ENCODE data around the gene ECEL1. TPM values are rescaled to one million over a fixed set of nuclear protein-coding genes. Genes with fewer than 3 reads are reported as not detected.
A peak's percentile ranks its signal among the peaks of the same experiment; 100 is the strongest.
"Not testable (repeated sequence)": the region's sequence is repeated elsewhere in the genome, so short reads cannot be mapped to it uniquely, and the experiment has no call there.

Gene ECEL1
- total RNA-seq, 1 experiment from 2014 or later: 23.3 TPM

GRCh38 chr2:232443669-232444408, 43.8 kb downstream of the ECEL1 start:
- ATAC-seq; H3K9me3 Mint-ChIP-seq; H3K27ac Mint-ChIP-seq; H3K4me1 Mint-ChIP-seq; H3K27me3 Mint-ChIP-seq (ENCODE audit: low read depth); H3K36me3 Mint-ChIP-seq; POLR2A ChIA-PET; H3K4me3 Mint-ChIP-seq; DNase-seq (ENCODE audit: low spot score): not testable (repeated sequence)
- 0 out of 2 replicates have a peak, but pooled peaks have one; percentile 6 for TF ChIP-seq MAX (CRISPR knock-in tag; IDR thresholded peaks at IDR 0.05)
- CTCF ChIA-PET: interaction anchor here (0.7 to 2.0 kb wide), 11 partner anchors 17 to 107 kb away, joined by 3 to 42 read pairs (median 4); partner anchors contain the start of genes CHRND and PRSS56

GRCh38 chr2:232443047-232443446, 44.6 kb downstream of the ECEL1 start:
- H3K9me3 Mint-ChIP-seq; H3K4me1 Mint-ChIP-seq; POLR2A ChIA-PET; H3K27me3 Mint-ChIP-seq (ENCODE audit: low read depth); H3K27ac Mint-ChIP-seq; DNase-seq (ENCODE audit: low spot score); ATAC-seq; H3K36me3 Mint-ChIP-seq; H3K4me3 Mint-ChIP-seq: not testable (repeated sequence)
- CTCF ChIA-PET: interaction anchor here (0.9 kb wide), 1 partner anchor 77 kb away, joined by 3 read pairs; no protein-coding TSS in a partner anchor

GRCh38 chr2:232442431-232442830, 45.2 kb downstream of the ECEL1 start:
- H3K36me3 Mint-ChIP-seq; H3K4me3 Mint-ChIP-seq; H3K27me3 Mint-ChIP-seq (ENCODE audit: low read depth); H3K9me3 Mint-ChIP-seq; POLR2A ChIA-PET; H3K27ac Mint-ChIP-seq; DNase-seq (ENCODE audit: low spot score); H3K4me1 Mint-ChIP-seq; ATAC-seq: not testable (repeated sequence)
- CTCF ChIA-PET: interaction anchor here (0.9 to 1.8 kb wide), 2 partner anchors 77 to 113 kb away, joined by 3 to 5 read pairs; no protein-coding TSS in a partner anchor

GRCh38 chr2:232441922-232442321, 45.7 kb downstream of the ECEL1 start:
- H3K27me3 Mint-ChIP-seq (ENCODE audit: low read depth); H3K9me3 Mint-ChIP-seq; H3K27ac Mint-ChIP-seq; H3K4me1 Mint-ChIP-seq; POLR2A ChIA-PET; H3K4me3 Mint-ChIP-seq; ATAC-seq; H3K36me3 Mint-ChIP-seq; DNase-seq (ENCODE audit: low spot score): not testable (repeated sequence)
- CTCF ChIA-PET: interaction anchor here (1.8 kb wide), 1 partner anchor 112 kb away, joined by 5 read pairs; no protein-coding TSS in a partner anchor

GRCh38 chr2:232441147-232441651, 46.4 kb downstream of the ECEL1 start:
- POLR2A ChIA-PET: no interaction called here
- no peaks in the 10 kb centered on the region for H3K36me3 Mint-ChIP-seq
- CTCF ChIA-PET: interaction anchor here (0.6 to 1.8 kb wide), 3 partner anchors 74 to 112 kb away, joined by 3 to 5 read pairs (median 5); no protein-coding TSS in a partner anchor
- no peak for ATAC-seq
- TF ChIP-seq ARID4B (CRISPR knock-in tag; IDR thresholded peaks at IDR 0.05; ENCODE audit: borderline replicate concordance): no peak
- H3K4me1 Mint-ChIP-seq: peaks cover 6% of the 10 kb centered on the region
- no peak overlapping the region for H3K4me3 Mint-ChIP-seq
- H3K27me3 Mint-ChIP-seq (ENCODE audit: low read depth): peaks cover 3% of the 10 kb centered on the region; the same call in 1 of the 2 replicates
- no peak for DNase-seq (ENCODE audit: low spot score)
- no peak overlapping the region for H3K27ac Mint-ChIP-seq
- no peaks in the 10 kb centered on the region for H3K9me3 Mint-ChIP-seq

- not testable (repeated sequence) for H3K27ac Mint-ChIP-seq
Measured at GRCh38 chr2:232440220-232441018, 47.2 kb downstream of the ECEL1 start.

More at GRCh38 chr2:232440220-232441018, 47.2 kb downstream of the ECEL1 start:
- H3K27me3 Mint-ChIP-seq (ENCODE audit: low read depth); H3K36me3 Mint-ChIP-seq; H3K4me3 Mint-ChIP-seq; POLR2A ChIA-PET; H3K4me1 Mint-ChIP-seq; H3K9me3 Mint-ChIP-seq: not testable (repeated sequence)
- peak; percentile 83 for TF ChIP-seq CTCF (IDR thresholded peaks at IDR 0.05)
- TF ChIP-seq ETV6 (CRISPR knock-in tag; IDR thresholded peaks at IDR 0.05): 0 out of 2 replicates have a peak, but pooled peaks have one; percentile 32
- CTCF ChIA-PET: interaction anchor here (0.7 to 2.1 kb wide), 20 partner anchors 13 to 515 kb away, joined by 3 to 61 read pairs (median 5); no protein-coding TSS in a partner anchor
- peak; percentile 97 for DNase-seq (ENCODE audit: low spot score)
- peak; percentile 78 for ATAC-seq
